ENCODE measurements around the gene RELT. TPM values are rescaled to one million over a fixed set of nuclear protein-coding genes. Genes with fewer than 3 reads are reported as not detected.

RELT gene
- total and polyA plus RNA-seq, 9 of the 15 experiments (the other 6 are each of a cell fraction or from before 2014, with no cell fraction given), result 1.1 to 20.2 (median 7.4) TPM

GRCh38 chr11:73381589-73381988 lies 5.4 kb downstream of the RELT start (continued):
- no peak for TF ChIP-seq HDAC8 (tag; IDR thresholded peaks at IDR 0.05)

- Histone ChIP-seq H3K9me3 (replicated peaks; ENCODE audit: control insufficient read depth, insufficient read depth, low read depth, low read length) (no peaks in the 10 kb centered on the region), H3K4me3 (no peak overlapping the region), H3K9me1 (ENCODE audit: control insufficient read depth, insufficient read depth, low read length) (peaks cover 24% of the 10 kb centered on the region), H3K4me2 (ENCODE audit: insufficient read depth, low read length) (no peak overlapping the region), H3K9ac (ENCODE audit: insufficient read depth in 1 of 2, low read depth in 2 of 2, low read length in 2 of 2) (peak overlapping the region in 1 of 2 experiments; percentile 85; a peak in 2 of 4 replicates), H3K27ac (ENCODE audit: extremely low read depth, low read depth, low read length) (no peak overlapping the region), H3K36me3 (ENCODE audit: control insufficient read depth, insufficient read depth, low read length) (peaks cover 20% of the 10 kb centered on the region; the same call in 2 of the 3 replicates), H4K20me1 (replicated peaks; ENCODE audit: control insufficient read depth, insufficient read depth, low read length) (peaks cover 62% of the 10 kb centered on the region), H3K27me3 (ENCODE audit: control insufficient read depth in 2 of 2, insufficient read depth in 2 of 2, low read length in 2 of 2) (no peaks in the 10 kb centered on the region), H3K79me2 (ENCODE audit: control insufficient read depth, insufficient read depth, low read length) (peaks cover 98% of the 10 kb centered on the region), H3K4me1 (replicated peaks in 1 of 2; ENCODE audit: control insufficient read depth in 2 of 2, insufficient read depth in 2 of 2, low read length in 2 of 2) (peaks cover 65 to 97% of the 10 kb centered on the region in 2 experiments), H2AFZ (ENCODE audit: low read depth, low read length) (no peak overlapping the region)
- CTCF ChIA-PET (ENCODE audit: low intra/inter-chr PET ratio), result no interaction called here
- POLR2A ChIA-PET, result interaction anchor here (1.3 to 1.6 kb wide), 4 partner anchors 11 to 25 kb away, joined by 3 to 7 read pairs (median 4); no protein-coding TSS in a partner anchor
- TF ChIP-seq CBX1 (IDR thresholded peaks at IDR 0.05; ENCODE audit: low read depth) (no peak), BCL6 (CRISPR knock-in tag; IDR thresholded peaks at IDR 0.05) (no peak)
- FAIRE-seq (no peak), DNase-seq (ENCODE audit: extremely low read depth in 1 of 4, low spot score in 3 of 4) (no peak), ATAC-seq (no peak)
- WGBS (ENCODE audit: insufficient coverage, low coverage, missing lambda C conversion rate), result 80% methylated on average over 7 of the region's 7 CpGs
- intact Hi-C loops (cut with micrococcal nuclease), result no loop called here
- BruUV-seq (replicated peaks), result no TSS peak
- in situ Hi-C loops (cut with MboI), result no loop called here
Observed at GRCh38 chr11:73382183-73382582, 6.0 kb downstream of the RELT start.

GRCh38 chr11:73382747-73383146 lies 6.5 kb downstream of the RELT start:
- in situ Hi-C loops (cut with MboI), result no loop called here

More at GRCh38 chr11:73382747-73383146, 6.5 kb downstream of the RELT start:
- Histone ChIP-seq H3K4me1 (replicated peaks in 1 of 2; ENCODE audit: control insufficient read depth in 2 of 2, insufficient read depth in 2 of 2, low read length in 2 of 2) (peaks cover 60 to 97% of the 10 kb centered on the region in 2 experiments), H3K27me3 (ENCODE audit: control insufficient read depth in 2 of 2, insufficient read depth in 2 of 2, low read length in 2 of 2) (no peaks in the 10 kb centered on the region), H3K79me2 (ENCODE audit: control insufficient read depth, insufficient read depth, low read length) (peaks cover 98% of the 10 kb centered on the region), H3K36me3 (ENCODE audit: control insufficient read depth, insufficient read depth, low read length) (peaks cover 21% of the 10 kb centered on the region; the same call in 2 of the 3 replicates), H2AFZ (ENCODE audit: low read depth, low read length) (no peak overlapping the region), H3K9me3 (replicated peaks; ENCODE audit: control insufficient read depth, insufficient read depth, low read depth, low read length) (no peaks in the 10 kb centered on the region), H3K9me1 (ENCODE audit: control insufficient read depth, insufficient read depth, low read length) (peaks cover 24% of the 10 kb centered on the region), H3K4me3 (no peak overlapping the region), H3K27ac (ENCODE audit: extremely low read depth, low read depth, low read length) (no peak overlapping the region), H4K20me1 (replicated peaks; ENCODE audit: control insufficient read depth, insufficient read depth, low read length) (peaks cover 62% of the 10 kb centered on the region), H3K9ac (ENCODE audit: insufficient read depth in 1 of 2, low read depth in 2 of 2, low read length in 2 of 2) (peak overlapping the region in 1 of 2 experiments; percentile 71; a peak in 2 of 4 replicates), H3K4me2 (ENCODE audit: insufficient read depth, low read length) (no peak overlapping the region)
- ChIA-PET POLR2A (interaction anchor here (1.0 to 1.6 kb wide), 4 partner anchors 16 to 24 kb away, joined by 3 to 5 read pairs (median 4); no protein-coding TSS in a partner anchor), CTCF (ENCODE audit: low intra/inter-chr PET ratio) (no interaction called here)
- FAIRE-seq (no peak), ATAC-seq (no peak), DNase-seq (ENCODE audit: extremely low read depth in 1 of 4, low spot score in 3 of 4) (no peak)
- TF ChIP-seq MLX (CRISPR knock-in tag; conservative IDR thresholded peaks at IDR 0.05), result no peak
- no peak for TF ChIP-seq NFIX (CRISPR knock-in tag; IDR thresholded peaks at IDR 0.05; ENCODE audit: low read depth)
- TF ChIP-seq, protein P1, sequence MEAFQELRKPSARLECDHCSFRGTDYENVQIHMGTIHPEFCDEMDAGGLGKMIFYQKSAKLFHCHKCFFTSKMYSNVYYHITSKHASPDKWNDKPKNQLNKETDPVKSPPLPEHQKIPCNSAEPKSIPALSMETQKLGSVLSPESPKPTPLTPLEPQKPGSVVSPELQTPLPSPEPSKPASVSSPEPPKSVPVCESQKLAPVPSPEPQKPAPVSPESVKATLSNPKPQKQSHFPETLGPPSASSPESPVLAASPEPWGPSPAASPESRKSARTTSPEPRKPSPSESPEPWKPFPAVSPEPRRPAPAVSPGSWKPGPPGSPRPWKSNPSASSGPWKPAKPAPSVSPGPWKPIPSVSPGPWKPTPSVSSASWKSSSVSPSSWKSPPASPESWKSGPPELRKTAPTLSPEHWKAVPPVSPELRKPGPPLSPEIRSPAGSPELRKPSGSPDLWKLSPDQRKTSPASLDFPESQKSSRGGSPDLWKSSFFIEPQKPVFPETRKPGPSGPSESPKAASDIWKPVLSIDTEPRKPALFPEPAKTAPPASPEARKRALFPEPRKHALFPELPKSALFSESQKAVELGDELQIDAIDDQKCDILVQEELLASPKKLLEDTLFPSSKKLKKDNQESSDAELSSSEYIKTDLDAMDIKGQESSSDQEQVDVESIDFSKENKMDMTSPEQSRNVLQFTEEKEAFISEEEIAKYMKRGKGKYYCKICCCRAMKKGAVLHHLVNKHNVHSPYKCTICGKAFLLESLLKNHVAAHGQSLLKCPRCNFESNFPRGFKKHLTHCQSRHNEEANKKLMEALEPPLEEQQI (IDR thresholded peaks at IDR 0.05), result no peak
- TF ChIP-seq CBFA2T2 (conservative IDR thresholded peaks at IDR 0.05), result no peak
- WGBS (ENCODE audit: insufficient coverage, low coverage, missing lambda C conversion rate), result 59% methylated on average over 3 of the region's 3 CpGs
- intact Hi-C loops (cut with micrococcal nuclease), result no loop called here
- BruUV-seq (replicated peaks), result no TSS peak

All from K562 (cell line).